NCI-H187 (cell line): ENCODE measurements around the gene AMZ1.
"Not testable (repeated sequence)": the region's sequence is repeated elsewhere in the genome, so short reads cannot be mapped to it uniquely, and the experiment has no call there.

Source experiments
- DNase-seq, 2 experiments: peaks; one replicate each; lab custom pipeline; 2025; lab: John Stamatoyannopoulos, UW

AMZ1 gene

GRCh38 chr7:2711895-2712675 is 24.1 kb downstream of the AMZ1 start:
- DNase-seq, result no peak

- DNase-seq, result no peak
These were observed 25.4 kb downstream of the AMZ1 start for GRCh38 chr7:2713370-2713769.

- DNase-seq, result no peak
These were observed 26.0 kb downstream of the AMZ1 start for GRCh38 chr7:2713978-2714377.

- no peak for DNase-seq
These were observed 26.6 kb downstream of the AMZ1 start for GRCh38 chr7:2714636-2715035.

- DNase-seq, result no peak
These were observed 27.6 kb downstream of the AMZ1 start for GRCh38 chr7:2715341-2716231.

- no peak for DNase-seq
These were observed 28.5 kb downstream of the AMZ1 start for GRCh38 chr7:2716488-2716887.

GRCh38 chr7:2716906-2717292 is 28.9 kb downstream of the AMZ1 start:
- DNase-seq, result no peak

GRCh38 chr7:2717293-2718261 is 29.6 kb downstream of the AMZ1 start:
- peak; percentile 51 to 55 for DNase-seq

- DNase-seq, result no peak
These were observed 30.4 kb downstream of the AMZ1 start for GRCh38 chr7:2718296-2718965.

GRCh38 chr7:2719007-2719406 is 31.0 kb downstream of the AMZ1 start:
- no peak for DNase-seq

GRCh38 chr7:2720024-2720423 is 32.0 kb downstream of the AMZ1 start:
- DNase-seq, result peak; percentile 35 to 82

- no peak for DNase-seq
These were observed 33.8 kb downstream of the AMZ1 start for GRCh38 chr7:2721842-2722241.

GRCh38 chr7:2722591-2722990 is 34.6 kb downstream of the AMZ1 start:
- no peak for DNase-seq

GRCh38 chr7:2723138-2723850 is 35.3 kb downstream of the AMZ1 start:
- no peak for DNase-seq

GRCh38 chr7:2724036-2724435 is 36.0 kb downstream of the AMZ1 start:
- DNase-seq, result not testable (repeated sequence)

GRCh38 chr7:2724453-2725177 is 36.6 kb downstream of the AMZ1 start:
- no peak for DNase-seq

GRCh38 chr7:2725178-2726105 is 37.4 kb downstream of the AMZ1 start:
- no peak for DNase-seq

GRCh38 chr7:2726316-2727018 is 38.5 kb downstream of the AMZ1 start:
- no peak for DNase-seq
